ENCODE results near the gene LRP2. TPM values are rescaled to one million over a fixed set of nuclear protein-coding genes. Genes with fewer than 3 reads are reported as not detected.
"Not testable (repeated sequence)": the region's sequence is repeated elsewhere in the genome, so short reads cannot be mapped to it uniquely, and the experiment has no call there.

The LRP2 gene
- total and polyA plus RNA-seq, 4 donors = 2.3 to 7.4 (median 3.5) TPM

DNA sequence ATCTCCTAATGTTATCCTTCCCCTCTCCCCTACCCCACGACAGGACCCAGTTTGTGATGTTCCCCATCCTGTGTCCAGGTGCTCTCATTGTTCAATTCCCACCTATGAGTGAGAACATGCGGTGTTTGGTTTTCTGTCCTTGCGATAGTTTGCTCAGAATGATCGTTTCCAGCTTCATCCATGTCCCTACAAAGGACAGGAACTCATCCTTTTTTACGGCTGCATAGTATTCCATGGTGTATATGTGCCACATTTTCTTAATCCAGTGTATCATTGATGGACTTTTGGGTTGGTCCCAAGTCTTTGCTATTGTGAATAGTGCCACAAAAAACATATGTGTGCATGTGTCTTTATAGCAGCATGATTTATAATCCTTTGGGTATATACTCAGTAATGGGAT lies 54.0 kb downstream of the LRP2 start:
- not testable (repeated sequence) for H3K27ac ChIP-seq (ENCODE audit: low read depth, low read length); H3K9me3 ChIP-seq (ENCODE audit: control insufficient read depth, insufficient read depth, low read length); H3K4me3 ChIP-seq (ENCODE audit: low read depth, low read length); H3K27me3 ChIP-seq (ENCODE audit: control insufficient read depth, insufficient read depth, low read length); DNase-seq (ENCODE audit: low read depth in 4 of 6, low spot score in 6 of 6); H3K4me1 ChIP-seq (ENCODE audit: control insufficient read depth, insufficient read depth, low read length); H3K36me3 ChIP-seq (ENCODE audit: control insufficient read depth, insufficient read depth, low read length)
- 100% methylated on average over 1 of the region's 5 CpGs for whole genome bisulfite sequencing (ENCODE audit: insufficient coverage)

DNA sequence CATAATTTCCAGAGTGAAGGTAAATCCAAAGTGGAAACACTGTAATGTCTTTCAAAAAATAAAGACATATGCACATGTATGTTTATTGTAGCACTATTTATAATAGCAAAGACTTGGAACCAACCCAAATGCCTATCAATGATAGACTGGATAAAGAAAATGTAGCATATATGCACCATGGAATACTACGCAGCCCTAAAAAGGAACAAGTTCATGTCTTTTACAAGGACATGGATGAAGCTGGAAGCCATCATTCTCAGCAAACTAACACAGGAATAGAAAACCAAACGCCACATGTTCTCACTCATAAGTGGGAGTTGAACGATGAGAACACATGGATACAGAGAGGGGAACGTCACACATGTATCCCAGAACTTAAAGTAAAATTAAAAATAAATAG lies 57.6 kb downstream of the LRP2 start:
- H3K27ac ChIP-seq (ENCODE audit: low read depth, low read length); H3K27me3 ChIP-seq (ENCODE audit: control insufficient read depth, insufficient read depth, low read length); H3K4me1 ChIP-seq (ENCODE audit: control insufficient read depth, insufficient read depth, low read length); H3K4me3 ChIP-seq (ENCODE audit: low read depth, low read length); H3K36me3 ChIP-seq (ENCODE audit: control insufficient read depth, insufficient read depth, low read length); H3K9me3 ChIP-seq (ENCODE audit: control insufficient read depth, insufficient read depth, low read length); DNase-seq (ENCODE audit: low read depth in 4 of 6, low spot score in 6 of 6): not testable (repeated sequence)
- no CpG with 5 or more reads among the region's 4 CpGs for WGBS (ENCODE audit: insufficient coverage)

DNA sequence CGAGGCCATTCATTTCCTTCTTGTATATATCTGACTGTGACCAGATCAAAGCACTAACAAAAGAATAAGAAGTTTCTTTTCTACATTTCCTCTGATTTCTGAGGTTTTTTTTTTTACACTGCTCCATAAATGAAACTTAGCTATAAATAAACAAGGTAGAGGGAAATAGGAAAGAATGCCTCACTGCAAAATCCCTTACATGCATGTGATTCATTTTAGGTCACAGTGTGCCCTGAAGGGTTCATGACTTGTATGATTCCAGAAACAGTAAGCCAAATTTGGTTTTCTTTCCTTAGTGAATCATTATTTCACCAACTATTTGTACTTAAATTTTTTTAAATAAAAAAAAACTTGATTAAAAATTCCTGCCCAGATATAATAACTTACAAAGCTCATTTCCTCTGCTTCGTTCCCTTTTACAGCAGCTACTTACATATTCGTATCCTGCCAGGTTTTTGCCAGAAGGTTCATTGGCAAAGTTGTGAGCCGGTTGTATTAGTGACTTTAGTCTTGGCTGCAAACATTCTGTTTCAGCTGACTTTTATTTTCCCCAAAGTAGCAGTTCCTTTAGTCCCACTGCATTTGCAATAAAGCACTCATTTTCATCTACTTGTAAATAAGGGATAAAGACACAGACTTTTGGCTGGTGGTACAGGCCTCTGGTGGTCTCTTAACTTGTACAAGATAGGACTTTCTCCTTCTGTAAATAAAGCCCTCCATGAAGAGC lies 58.6 kb downstream of the LRP2 start:
- no CpG with 5 or more reads among the region's 4 CpGs for WGBS (ENCODE audit: insufficient coverage)
- H3K27me3 ChIP-seq (ENCODE audit: control insufficient read depth, insufficient read depth, low read length) = no peaks in the 10 kb centered on the region
- no peak overlapping the region for H3K27ac ChIP-seq (ENCODE audit: low read depth, low read length)
- H3K36me3 ChIP-seq (ENCODE audit: control insufficient read depth, insufficient read depth, low read length) = no peaks in the 10 kb centered on the region
- no peaks in the 10 kb centered on the region for H3K9me3 ChIP-seq (ENCODE audit: control insufficient read depth, insufficient read depth, low read length)
- H3K4me3 ChIP-seq (ENCODE audit: low read depth, low read length) = no peak overlapping the region
- no peaks in the 10 kb centered on the region for H3K4me1 ChIP-seq (ENCODE audit: control insufficient read depth, insufficient read depth, low read length)
- peak in 2 of 6 donors; percentile 31 to 80 for DNase-seq (ENCODE audit: low read depth in 4 of 6, low spot score in 6 of 6)

DNA sequence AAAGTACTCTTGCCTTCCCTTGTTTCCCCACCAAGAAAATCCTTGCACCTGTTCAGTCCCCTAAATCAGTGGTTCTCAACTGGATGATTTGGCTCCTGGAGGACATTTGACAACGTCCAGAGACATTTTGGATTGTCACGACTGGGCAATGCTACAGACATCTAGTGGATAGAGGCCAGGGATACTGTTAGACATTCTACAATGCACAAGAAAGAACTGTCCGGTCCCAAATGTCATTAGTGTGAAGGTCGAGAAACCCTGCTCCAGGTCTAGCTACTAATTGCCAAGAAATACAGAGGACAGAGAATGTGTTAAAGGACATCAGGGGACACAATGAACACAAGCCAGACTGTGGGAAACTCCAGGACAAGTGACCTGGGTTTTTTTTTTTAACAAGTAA lies 60.0 kb downstream of the LRP2 start:
- Histone ChIP-seq H3K36me3 (ENCODE audit: control insufficient read depth, insufficient read depth, low read length) (no peaks in the 10 kb centered on the region), H3K4me3 (ENCODE audit: low read depth, low read length) (no peak overlapping the region), H3K4me1 (ENCODE audit: control insufficient read depth, insufficient read depth, low read length) (no peaks in the 10 kb centered on the region), H3K9me3 (ENCODE audit: control insufficient read depth, insufficient read depth, low read length) (no peaks in the 10 kb centered on the region), H3K27me3 (ENCODE audit: control insufficient read depth, insufficient read depth, low read length) (no peaks in the 10 kb centered on the region), H3K27ac (ENCODE audit: low read depth, low read length) (no peak overlapping the region)
- no peak for DNase-seq (ENCODE audit: low read depth in 4 of 6, low spot score in 6 of 6)
- 39% methylated on average over 2 of the region's 4 CpGs for WGBS (ENCODE audit: insufficient coverage)

DNA sequence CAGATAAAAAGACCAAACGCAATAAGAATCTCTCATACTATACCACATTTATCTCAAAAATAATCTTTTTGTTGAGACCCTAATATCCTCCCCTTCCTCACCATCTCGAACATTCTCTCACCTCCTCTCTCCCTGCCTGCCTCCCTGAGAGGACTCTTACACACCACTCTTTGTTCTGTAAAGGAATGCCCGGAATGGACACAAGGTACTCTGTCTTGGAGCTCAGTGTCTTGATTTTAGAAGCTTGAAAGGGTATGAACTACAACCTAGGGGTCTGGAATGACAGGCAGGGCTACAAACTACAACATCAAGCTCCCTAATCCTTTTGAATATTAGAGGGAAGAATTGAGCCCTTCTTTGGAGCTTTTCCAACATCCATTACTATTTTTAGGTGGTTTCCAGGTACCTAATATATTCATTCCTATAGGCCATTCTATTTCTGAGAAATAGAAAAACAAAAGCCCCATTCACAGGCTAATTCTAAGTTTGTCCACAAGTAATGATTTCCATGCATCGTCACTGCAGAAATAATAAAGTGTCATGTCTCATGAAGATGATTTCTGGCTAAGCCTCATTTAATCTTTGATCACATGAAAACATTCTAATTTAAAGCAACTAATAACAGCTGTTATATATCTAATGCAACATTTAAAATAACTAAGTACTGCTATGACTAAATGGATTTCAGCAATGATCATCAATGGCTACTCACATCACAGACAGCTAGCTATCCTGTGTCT lies 60.6 kb downstream of the LRP2 start:
- 54% methylated on average over 2 of the region's 4 CpGs for WGBS (ENCODE audit: insufficient coverage)
- H3K9me3 ChIP-seq (ENCODE audit: control insufficient read depth, insufficient read depth, low read length) = no peaks in the 10 kb centered on the region
- H3K27ac ChIP-seq (ENCODE audit: low read depth, low read length) = no peak overlapping the region
- H3K27me3 ChIP-seq (ENCODE audit: control insufficient read depth, insufficient read depth, low read length) = no peaks in the 10 kb centered on the region
- H3K4me1 ChIP-seq (ENCODE audit: control insufficient read depth, insufficient read depth, low read length) = no peaks in the 10 kb centered on the region
- DNase-seq (ENCODE audit: low read depth in 4 of 6, low spot score in 6 of 6) = no peak
- H3K4me3 ChIP-seq (ENCODE audit: low read depth, low read length) = no peak overlapping the region
- H3K36me3 ChIP-seq (ENCODE audit: control insufficient read depth, insufficient read depth, low read length) = no peaks in the 10 kb centered on the region

DNA sequence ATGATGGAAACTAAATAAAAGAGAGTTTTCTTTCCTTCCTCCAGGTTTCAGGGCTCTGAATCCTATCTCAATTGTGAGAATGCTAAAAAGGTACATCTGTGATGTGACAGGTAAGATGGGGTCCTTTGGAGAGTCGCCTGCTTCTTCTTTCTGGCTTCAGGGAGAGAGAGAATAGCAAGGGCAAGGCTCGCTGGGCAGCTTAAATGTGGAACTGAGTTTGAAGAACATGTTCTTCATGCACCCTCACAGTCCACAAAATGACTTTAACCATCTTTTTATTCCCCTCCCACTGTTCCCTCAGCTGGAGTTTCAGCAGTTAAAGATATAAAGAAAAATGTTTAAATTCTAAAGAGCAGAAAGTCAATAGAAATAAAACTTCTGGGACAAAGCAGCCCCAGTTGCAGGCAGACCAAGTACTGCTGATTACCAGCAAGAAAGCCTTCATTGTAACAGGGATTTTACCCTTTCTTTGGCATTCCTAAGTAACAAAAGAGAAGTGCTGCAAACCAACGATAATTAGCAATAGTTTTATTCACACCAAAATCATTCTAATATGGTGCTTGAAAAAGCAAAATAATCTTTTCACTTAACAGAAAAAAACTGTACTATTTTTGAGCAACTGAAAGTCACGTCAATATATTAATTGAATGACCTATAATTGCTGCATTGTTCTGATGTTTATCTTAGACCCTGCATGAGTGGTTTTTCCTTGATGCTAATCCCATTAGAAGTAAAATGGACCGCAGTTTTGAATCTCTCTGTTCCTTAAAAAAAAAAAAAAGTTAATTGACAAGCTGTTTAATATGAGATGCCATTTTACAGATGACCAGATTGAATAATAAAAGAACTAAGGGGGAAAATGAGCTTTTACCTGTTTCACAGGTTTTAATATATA lies 61.5 kb downstream of the LRP2 start:
- H3K27me3 ChIP-seq (ENCODE audit: control insufficient read depth, insufficient read depth, low read length) = no peaks in the 10 kb centered on the region
- DNase-seq (ENCODE audit: low read depth in 4 of 6, low spot score in 6 of 6) = peak in 2 of 6 donors; percentile 10 to 37
- H3K9me3 ChIP-seq (ENCODE audit: control insufficient read depth, insufficient read depth, low read length) = no peaks in the 10 kb centered on the region
- no peaks in the 10 kb centered on the region for H3K4me1 ChIP-seq (ENCODE audit: control insufficient read depth, insufficient read depth, low read length)
- no peak overlapping the region for H3K4me3 ChIP-seq (ENCODE audit: low read depth, low read length)
- no peaks in the 10 kb centered on the region for H3K36me3 ChIP-seq (ENCODE audit: control insufficient read depth, insufficient read depth, low read length)
- H3K27ac ChIP-seq (ENCODE audit: low read depth, low read length) = no peak overlapping the region
- WGBS (ENCODE audit: insufficient coverage) = 40% methylated on average over 1 of the region's 5 CpGs

DNA sequence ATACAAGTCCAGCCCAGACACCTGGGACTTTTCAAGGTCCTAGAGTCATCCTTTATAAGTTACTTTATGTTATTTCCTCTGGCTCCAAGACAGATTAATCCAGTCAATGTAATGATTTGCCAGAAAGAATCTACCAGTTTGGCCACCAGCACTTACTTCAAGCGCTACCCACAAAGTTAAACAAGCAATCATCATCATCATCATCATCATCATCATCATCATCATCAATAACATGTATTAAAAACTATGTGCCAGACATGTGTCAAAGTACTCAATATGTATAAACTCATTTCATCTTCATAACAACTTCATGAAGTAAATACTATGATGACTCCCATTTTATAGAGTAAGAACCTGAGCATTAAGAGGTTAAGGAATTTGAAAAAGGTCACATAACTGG lies 64.3 kb downstream of the LRP2 start:
- DNase-seq (ENCODE audit: low read depth in 4 of 6, low spot score in 6 of 6) = no peak
- Histone ChIP-seq H3K27me3 (ENCODE audit: control insufficient read depth, insufficient read depth, low read length) (no peaks in the 10 kb centered on the region), H3K9me3 (ENCODE audit: control insufficient read depth, insufficient read depth, low read length) (no peaks in the 10 kb centered on the region), H3K4me3 (ENCODE audit: low read depth, low read length) (no peak overlapping the region), H3K36me3 (ENCODE audit: control insufficient read depth, insufficient read depth, low read length) (no peaks in the 10 kb centered on the region), H3K27ac (ENCODE audit: low read depth, low read length) (no peak overlapping the region), H3K4me1 (ENCODE audit: control insufficient read depth, insufficient read depth, low read length) (no peaks in the 10 kb centered on the region)
- 100% methylated on average over 1 of the region's 1 CpG for WGBS (ENCODE audit: insufficient coverage)

DNA sequence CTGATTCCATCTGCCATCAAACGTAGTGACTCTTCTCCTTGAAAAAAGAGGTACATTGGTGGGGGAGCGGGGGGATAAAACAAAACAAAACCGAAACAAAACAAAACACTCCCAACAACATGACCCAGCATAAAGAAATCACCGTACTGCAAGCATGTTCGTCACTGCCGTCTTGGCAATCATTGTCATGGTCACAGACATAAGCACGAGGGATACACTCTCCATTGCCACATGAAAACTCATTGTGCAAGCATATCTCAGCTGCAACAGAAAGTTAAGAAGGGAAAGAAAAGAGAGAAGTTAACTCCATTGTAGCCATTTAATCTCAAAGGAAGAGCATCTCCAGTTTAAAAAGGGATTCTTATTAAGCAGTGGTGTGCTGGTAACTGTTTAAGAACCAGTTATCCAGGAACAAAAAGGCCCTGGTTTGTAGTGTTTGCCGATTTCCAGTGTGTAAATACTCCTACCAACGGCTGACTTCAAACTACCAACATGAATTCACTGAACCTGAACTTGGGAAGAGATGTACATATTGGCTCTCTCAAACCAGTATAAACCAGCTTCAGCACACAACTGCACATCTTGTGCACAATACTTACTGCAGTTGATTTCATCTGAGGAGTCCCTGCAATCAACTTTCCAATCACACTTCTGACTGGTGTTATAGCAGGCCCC lies 68.2 kb downstream of the LRP2 start:
- H3K27me3 ChIP-seq (ENCODE audit: control insufficient read depth, insufficient read depth, low read length) = no peaks in the 10 kb centered on the region
- H3K9me3 ChIP-seq (ENCODE audit: control insufficient read depth, insufficient read depth, low read length) = no peaks in the 10 kb centered on the region
- H3K4me1 ChIP-seq (ENCODE audit: control insufficient read depth, insufficient read depth, low read length) = no peaks in the 10 kb centered on the region
- WGBS (ENCODE audit: insufficient coverage) = 67% methylated on average over 5 of the region's 9 CpGs
- H3K27ac ChIP-seq (ENCODE audit: low read depth, low read length) = no peak overlapping the region
- no peak for DNase-seq (ENCODE audit: low read depth in 4 of 6, low spot score in 6 of 6)
- H3K4me3 ChIP-seq (ENCODE audit: low read depth, low read length) = no peak overlapping the region
- H3K36me3 ChIP-seq (ENCODE audit: control insufficient read depth, insufficient read depth, low read length) = no peaks in the 10 kb centered on the region

DNA sequence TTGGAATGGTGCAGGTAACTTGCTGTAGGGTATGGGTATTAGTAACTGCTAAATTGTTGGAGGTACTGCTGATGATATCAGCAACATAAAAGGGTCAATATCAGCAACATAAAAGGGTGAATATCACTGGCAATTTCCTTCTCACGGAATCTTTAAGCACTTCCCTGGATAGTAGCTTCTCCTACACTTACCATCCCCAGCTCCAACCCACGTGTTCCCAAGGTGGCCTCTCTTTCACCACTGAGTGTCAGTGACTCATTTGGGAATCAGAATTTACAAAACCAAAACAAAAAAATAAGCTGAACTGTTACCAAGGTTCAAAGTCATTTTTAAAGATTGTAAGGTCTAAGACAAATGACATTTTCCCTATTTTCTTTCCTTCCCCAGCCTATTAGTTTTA lies 70.8 kb downstream of the LRP2 start:
- no peak for DNase-seq (ENCODE audit: low read depth in 4 of 6, low spot score in 6 of 6)
- Histone ChIP-seq H3K4me3 (ENCODE audit: low read depth, low read length) (no peak overlapping the region), H3K4me1 (ENCODE audit: control insufficient read depth, insufficient read depth, low read length) (no peaks in the 10 kb centered on the region), H3K27me3 (ENCODE audit: control insufficient read depth, insufficient read depth, low read length) (no peaks in the 10 kb centered on the region), H3K27ac (ENCODE audit: low read depth, low read length) (no peak overlapping the region), H3K36me3 (ENCODE audit: control insufficient read depth, insufficient read depth, low read length) (no peaks in the 10 kb centered on the region), H3K9me3 (ENCODE audit: control insufficient read depth, insufficient read depth, low read length) (no peaks in the 10 kb centered on the region)
- 83% methylated on average over 1 of the region's 2 CpGs for WGBS (ENCODE audit: insufficient coverage)

Data from spinal cord (tissue), 10 donors.